Endothelial cell (in vitro differentiated cells): Measurements from ENCODE around the gene FBXO30. TPM values are rescaled to one million over a fixed set of nuclear protein-coding genes. Genes with fewer than 3 reads are reported as not detected.
A peak's percentile ranks its signal among the peaks of the same experiment; 100 is the strongest.

Experiments used
- DNase-seq: peaks from one replicate; pipeline ENCODE4 v3.0.0; 2021; ENCODE audit warnings: low spot score
- H3K27ac Mint-ChIP-seq: one replicate; pipeline ENCODE4 v1.8.0; 2021; ENCODE audit warnings: mixed read lengths, inconsistent platforms; ENCODE audit not compliant: unreplicated experiment
- H3K27me3 Mint-ChIP-seq: one replicate; pipeline ENCODE4 v1.8.0; 2021; ENCODE audit warnings: mild to moderate bottlenecking, moderate library complexity, mixed read lengths, inconsistent platforms; ENCODE audit not compliant: unreplicated experiment
- H3K36me3 Mint-ChIP-seq: one replicate; pipeline ENCODE4 v1.8.0; 2021; ENCODE audit warnings: mild to moderate bottlenecking, low read depth, mixed read lengths, inconsistent platforms; ENCODE audit not compliant: unreplicated experiment
- H3K4me1 Mint-ChIP-seq: one replicate; pipeline ENCODE4 v1.8.0; 2021; ENCODE audit warnings: mild to moderate bottlenecking, mixed read lengths, inconsistent platforms; ENCODE audit not compliant: unreplicated experiment
- H3K4me3 Mint-ChIP-seq: one replicate; pipeline ENCODE4 v1.8.0; 2021; ENCODE audit warnings: mild to moderate bottlenecking, mixed read lengths, inconsistent platforms; ENCODE audit not compliant: unreplicated experiment
- H3K9me3 Mint-ChIP-seq: one replicate; pipeline ENCODE4 v1.8.0; 2021; ENCODE audit warnings: mixed read lengths, inconsistent platforms; ENCODE audit not compliant: unreplicated experiment
- long read RNA-seq: library from polyadenylated mRNA; unstranded; transcript quantifications from one replicate; pipeline ENCODE4 v2.0.0, GENCODE V29; 2020; ENCODE audit not compliant: unreplicated experiment
- total RNA-seq: library from RNA; stranded (reverse); fragmentation: NEBNext Ultra II Directional; extraction: Animal tissue kit (Norgen Biotek cat#: 25700); gene quantifications from one replicate; pipeline ENCODE4 v1.2.1, GENCODE V29; 2021; ENCODE audit not compliant: unreplicated experiment
- TF ChIP-seq, protein P1 (sequence below): fragments of 200-600 bp; sonication (generic); IDR thresholded peaks from one replicate; pipeline ENCODE4 v1.5.0; 2021; ENCODE audit warnings: antibody characterized with exemption; ENCODE audit not compliant: unreplicated experiment

FBXO30 gene, protein sequence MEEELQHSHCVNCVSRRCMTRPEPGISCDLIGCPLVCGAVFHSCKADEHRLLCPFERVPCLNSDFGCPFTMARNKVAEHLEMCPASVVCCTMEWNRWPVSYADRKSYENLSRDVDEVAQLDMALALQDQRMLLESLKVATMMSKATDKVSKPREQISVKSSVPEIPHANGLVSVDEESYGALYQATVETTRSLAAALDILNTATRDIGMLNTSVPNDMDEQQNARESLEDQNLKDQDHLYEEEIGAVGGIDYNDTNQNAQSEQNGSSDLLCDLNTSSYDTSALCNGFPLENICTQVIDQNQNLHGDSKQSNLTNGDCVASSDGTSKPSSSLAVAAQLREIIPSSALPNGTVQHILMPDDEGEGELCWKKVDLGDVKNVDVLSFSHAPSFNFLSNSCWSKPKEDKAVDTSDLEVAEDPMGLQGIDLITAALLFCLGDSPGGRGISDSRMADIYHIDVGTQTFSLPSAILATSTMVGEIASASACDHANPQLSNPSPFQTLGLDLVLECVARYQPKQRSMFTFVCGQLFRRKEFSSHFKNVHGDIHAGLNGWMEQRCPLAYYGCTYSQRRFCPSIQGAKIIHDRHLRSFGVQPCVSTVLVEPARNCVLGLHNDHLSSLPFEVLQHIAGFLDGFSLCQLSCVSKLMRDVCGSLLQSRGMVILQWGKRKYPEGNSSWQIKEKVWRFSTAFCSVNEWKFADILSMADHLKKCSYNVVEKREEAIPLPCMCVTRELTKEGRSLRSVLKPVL
- 14.2 TPM for total RNA-seq
- long read RNA-seq, partial matches to known transcripts, result 0 of 2 reads
- long read RNA-seq, other reads (novel, unspliced or antisense), result 2 of 2 reads

DNA sequence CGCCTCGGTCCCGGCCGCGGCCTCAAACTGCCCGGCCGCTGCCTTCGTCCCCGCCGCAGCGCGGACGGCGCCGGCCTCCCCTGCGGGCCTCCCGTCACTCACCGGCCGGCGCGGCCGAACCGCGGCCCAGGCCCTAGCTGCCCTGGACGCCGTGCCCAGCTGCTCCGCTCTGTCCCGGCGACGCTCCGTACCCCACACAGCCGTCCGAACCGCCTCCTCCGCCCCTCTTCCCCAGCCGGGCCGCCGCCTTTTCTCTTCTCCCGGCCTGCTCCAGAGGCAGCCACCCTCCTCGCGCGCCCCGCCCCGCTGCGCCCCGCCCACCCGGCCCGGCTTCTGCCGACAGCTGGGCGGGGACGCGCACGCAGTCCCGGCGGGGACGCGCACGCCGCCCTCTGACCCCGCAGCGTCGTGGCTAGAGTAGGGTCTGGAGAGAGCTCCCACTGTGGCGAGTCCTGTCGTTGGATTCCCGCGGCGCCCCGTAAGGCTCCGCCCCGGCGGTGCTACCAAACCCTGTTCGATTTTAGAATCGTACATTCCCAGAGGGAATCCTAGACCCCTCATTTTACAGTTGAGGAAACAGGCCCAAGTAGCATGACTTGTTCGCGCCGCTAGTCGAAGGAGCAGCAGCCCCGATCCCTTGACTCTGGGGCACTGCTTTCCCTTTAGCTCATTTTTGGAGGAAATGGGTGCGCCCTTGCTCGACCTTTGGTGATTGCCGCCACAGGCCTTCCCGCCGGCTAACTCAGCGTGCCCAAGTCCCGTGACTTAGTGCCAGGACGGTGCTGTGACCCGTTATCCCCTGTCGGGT is at the start of gene FBXO30:
Gene FBXO30, minus strand, starts transcription at position 295 of the 808 bp plus-strand sequence. CDS start 8,390 bp downstream, outside the sequence.
- Mint-ChIP-seq H3K9me3 (no peaks in the 10 kb centered on the region), H3K27ac (peak within 1 kb of the TSS; percentile 93), H3K36me3 (no peaks in the 10 kb centered on the region), H3K4me1 (peaks cover 25% of the 10 kb centered on the region), H3K4me3 (peak within 1 kb of the TSS; percentile 95), H3K27me3 (peaks cover 7% of the 10 kb centered on the region)
- DNase-seq, result peak; percentile 91
- TF ChIP-seq, protein P1, sequence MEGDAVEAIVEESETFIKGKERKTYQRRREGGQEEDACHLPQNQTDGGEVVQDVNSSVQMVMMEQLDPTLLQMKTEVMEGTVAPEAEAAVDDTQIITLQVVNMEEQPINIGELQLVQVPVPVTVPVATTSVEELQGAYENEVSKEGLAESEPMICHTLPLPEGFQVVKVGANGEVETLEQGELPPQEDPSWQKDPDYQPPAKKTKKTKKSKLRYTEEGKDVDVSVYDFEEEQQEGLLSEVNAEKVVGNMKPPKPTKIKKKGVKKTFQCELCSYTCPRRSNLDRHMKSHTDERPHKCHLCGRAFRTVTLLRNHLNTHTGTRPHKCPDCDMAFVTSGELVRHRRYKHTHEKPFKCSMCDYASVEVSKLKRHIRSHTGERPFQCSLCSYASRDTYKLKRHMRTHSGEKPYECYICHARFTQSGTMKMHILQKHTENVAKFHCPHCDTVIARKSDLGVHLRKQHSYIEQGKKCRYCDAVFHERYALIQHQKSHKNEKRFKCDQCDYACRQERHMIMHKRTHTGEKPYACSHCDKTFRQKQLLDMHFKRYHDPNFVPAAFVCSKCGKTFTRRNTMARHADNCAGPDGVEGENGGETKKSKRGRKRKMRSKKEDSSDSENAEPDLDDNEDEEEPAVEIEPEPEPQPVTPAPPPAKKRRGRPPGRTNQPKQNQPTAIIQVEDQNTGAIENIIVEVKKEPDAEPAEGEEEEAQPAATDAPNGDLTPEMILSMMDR, result no peak

DNA sequence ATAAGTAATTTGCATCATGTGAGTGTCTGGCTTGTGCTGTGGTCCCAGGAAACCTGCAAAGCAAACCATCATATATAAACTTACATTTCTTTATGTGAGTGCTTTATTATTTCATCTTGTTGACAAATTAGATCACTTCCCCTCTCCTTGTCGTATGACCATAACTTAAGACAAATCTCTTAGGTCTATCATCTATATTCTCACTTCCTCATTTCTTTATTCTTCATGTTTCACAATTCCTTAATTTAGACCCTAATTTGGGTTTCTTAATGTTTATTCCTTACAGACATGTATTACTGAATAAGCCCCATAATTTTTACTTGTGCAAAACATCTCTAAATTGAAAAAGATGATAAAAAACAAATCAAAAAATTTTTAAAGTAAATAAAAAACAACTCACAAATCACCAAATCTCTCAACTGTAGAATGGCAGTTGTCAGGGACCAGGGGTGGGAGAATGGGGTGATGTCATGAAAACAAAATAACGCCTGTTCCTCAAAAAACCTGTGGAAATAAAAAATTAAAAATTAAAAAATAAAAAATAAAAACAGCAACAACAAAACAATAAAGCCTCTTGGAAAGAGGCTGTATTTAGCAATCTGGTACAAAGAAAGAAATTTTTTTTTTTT is 49.5 kb upstream of the FBXO30 start:
- H3K4me3 Mint-ChIP-seq, result no peak overlapping the region
- H3K27me3 Mint-ChIP-seq, result no peaks in the 10 kb centered on the region
- TF ChIP-seq, protein P1, result no peak
- H3K36me3 Mint-ChIP-seq, result peaks cover 5% of the 10 kb centered on the region
- H3K9me3 Mint-ChIP-seq, result no peaks in the 10 kb centered on the region
- no peak for DNase-seq
- H3K4me1 Mint-ChIP-seq, result peaks cover 19% of the 10 kb centered on the region
- H3K27ac Mint-ChIP-seq, result no peak overlapping the region

DNA sequence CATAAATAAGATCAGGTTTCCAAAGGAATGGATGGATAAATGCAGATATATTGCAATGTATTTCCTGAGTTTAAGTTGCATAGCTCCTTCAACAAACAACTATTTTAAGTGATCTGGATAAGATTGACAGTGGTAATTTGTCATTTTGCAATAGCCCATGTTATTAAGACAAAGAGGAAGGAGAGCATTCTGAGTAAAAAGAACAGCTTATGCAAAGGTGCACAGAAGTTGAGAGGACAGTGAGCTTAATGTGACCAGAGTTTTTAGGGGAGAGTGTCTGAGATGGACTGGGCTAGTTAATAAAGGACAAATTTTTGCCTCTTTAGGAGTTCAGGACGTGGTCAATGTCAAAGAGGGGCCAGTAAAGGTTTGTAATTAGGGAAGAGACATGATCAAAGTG is 48.8 kb upstream of the FBXO30 start:
- Mint-ChIP-seq H3K27me3 (no peaks in the 10 kb centered on the region), H3K4me3 (no peak overlapping the region), H3K4me1 (peaks cover 19% of the 10 kb centered on the region), H3K9me3 (no peaks in the 10 kb centered on the region), H3K36me3 (peaks cover 5% of the 10 kb centered on the region), H3K27ac (no peak overlapping the region)
- DNase-seq, result no peak
- TF ChIP-seq, protein P1, result no peak

DNA sequence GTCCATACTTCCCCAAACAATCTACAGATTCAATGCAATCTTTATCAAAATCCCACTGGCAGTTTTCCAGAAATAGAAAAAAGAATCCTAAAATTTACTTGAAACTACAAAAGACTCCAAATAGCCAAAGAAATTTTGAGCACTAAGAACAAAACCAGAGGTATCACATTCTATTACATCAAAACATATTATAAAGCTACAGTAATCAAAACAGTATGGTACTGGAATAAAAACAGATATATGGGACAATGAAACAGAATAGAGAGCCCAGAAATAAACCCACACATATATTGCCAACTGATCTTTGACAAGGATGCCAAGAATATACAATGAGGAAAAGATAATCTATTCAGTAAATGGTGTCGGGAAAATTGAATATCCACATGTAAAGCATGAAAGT is 46.0 kb upstream of the FBXO30 start:
- Mint-ChIP-seq H3K4me3 (no peak overlapping the region), H3K27ac (no peak overlapping the region), H3K36me3 (peaks cover 5% of the 10 kb centered on the region), H3K4me1 (peaks cover 7% of the 10 kb centered on the region), H3K9me3 (no peaks in the 10 kb centered on the region), H3K27me3 (peaks cover 3% of the 10 kb centered on the region)
- TF ChIP-seq, protein P1, result no peak
- DNase-seq, result no peak
